Naive thymus-derived CD8-positive, alpha-beta T cell (primary cell): ENCODE measurements around the gene FAM236D. TPM values are rescaled to one million over a fixed set of nuclear protein-coding genes. Genes with fewer than 3 reads are reported as not detected.

ENCODE experiments used
- polyA plus RNA-seq, 3 donors: library from polyadenylated mRNA; unstranded; fragments of 300-500 nt; fragmentation: Illumina TruSeq; gene quantifications; one replicate each; pipeline ENCODE4 v1.2.3, GENCODE V29; 2021
- total RNA-seq, 8 experiments: library from RNA in 2 of 8; stranded (reverse) in 2 of 8; gene quantifications; one replicate each; pipeline ENCODE4 v1.2.3 and lab custom pipeline; 2021 to 2026

The FAM236D gene
- total and polyA plus RNA-seq, 5 experiments from 2014 or later = not detected

Other genes starting within 250 kb of the FAM236D start
- gene HDAC8, start 235.4 kb downstream of the FAM236D start, total RNA-seq = 10 to 100 TPM; 18.7 to 21.9 TPM
- 10 to 100 TPM; 11.5 to 14.0 (median 12.7) TPM for gene HDAC8, start 235.4 kb downstream of the FAM236D start, polyA plus RNA-seq
- gene PHKA1, start 93.9 kb downstream of the FAM236D start, total RNA-seq = under 1 TPM; 0.65 to 0.80 TPM
- under 1 TPM in 2 of 3 donors, not detected in 1; 0.06 to 0.26 TPM for gene PHKA1, start 93.9 kb downstream of the FAM236D start, polyA plus RNA-seq
- 1 to 10 TPM; 1.9 TPM for gene DMRTC1B, start 31.3 kb downstream of the FAM236D start, total RNA-seq
- 1 to 10 TPM in 2 of 3 donors, under 1 TPM in 1; 0.59 to 2.7 (median 1.2) TPM for gene DMRTC1B, start 31.3 kb downstream of the FAM236D start, polyA plus RNA-seq
- not detected for gene FAM236B, start 25.6 kb downstream of the FAM236D start, total RNA-seq
- gene FAM236B, start 25.6 kb downstream of the FAM236D start, polyA plus RNA-seq = not detected
- not detected for gene FAM236C, start 104.4 kb upstream of the FAM236D start, total RNA-seq
- gene FAM236C, start 104.4 kb upstream of the FAM236D start, polyA plus RNA-seq = not detected
- gene FAM236A, start 130.0 kb upstream of the FAM236D start, total RNA-seq = not detected
- not detected for gene FAM236A, start 130.0 kb upstream of the FAM236D start, polyA plus RNA-seq
- 1 to 10 TPM; 1.2 to 1.3 TPM for gene DMRTC1, start 135.6 kb upstream of the FAM236D start, total RNA-seq
- under 1 TPM in 1 of 3 donors, not detected in 2; 0.15 TPM for gene DMRTC1, start 135.6 kb upstream of the FAM236D start, polyA plus RNA-seq
- not detected for gene PABPC1L2B, start 194.7 kb upstream of the FAM236D start, total RNA-seq
- gene PABPC1L2B, start 194.7 kb upstream of the FAM236D start, polyA plus RNA-seq = not detected